ENCODE results near the gene FBLN7. TPM values are rescaled to one million over a fixed set of nuclear protein-coding genes. Genes with fewer than 3 reads are reported as not detected.

The FBLN7 gene
- total and polyA plus RNA-seq, 3 experiments from 2014 or later = 1.4 to 2.2 (median 2.1) TPM

GRCh38 chr2:112162956-112163355 lies 24.8 kb downstream of the FBLN7 start:
- no peak overlapping the region for H3K27ac Mint-ChIP-seq
- H3K9me3 Mint-ChIP-seq = no peaks in the 10 kb centered on the region
- Histone ChIP-seq H3K4me3 (ENCODE audit: low read length) (no peak overlapping the region), H3K9me3 (ENCODE audit: low read length) (no peaks in the 10 kb centered on the region), H3K4me1 (ENCODE audit: insufficient read depth, low read length) (no peaks in the 10 kb centered on the region), H3K27me3 (ENCODE audit: insufficient read depth, low read length, poor library complexity, severe bottlenecking) (no peaks in the 10 kb centered on the region), H3K27ac (ENCODE audit: low read depth, low read length) (no peak overlapping the region), H3K36me3 (ENCODE audit: insufficient read depth, low read length) (no peaks in the 10 kb centered on the region)
- H3K36me3 Mint-ChIP-seq = no peaks in the 10 kb centered on the region
- ChIA-PET CTCF (no interaction called here), POLR2A (no interaction called here)
- no peak overlapping the region for H3K4me3 Mint-ChIP-seq
- peaks cover 4 to 5% (median 4%) of the 10 kb centered on the region in 3 donors for H3K4me1 Mint-ChIP-seq
- no peak for DNase-seq
- H3K27me3 Mint-ChIP-seq = peaks cover 0 to 1% of the 10 kb centered on the region in 2 donors

- ChIA-PET CTCF (no interaction called here), POLR2A (no interaction called here)
- no peaks in the 10 kb centered on the region for H3K27me3 ChIP-seq (ENCODE audit: insufficient read depth, low read length, poor library complexity, severe bottlenecking)
- peaks cover 0 to 1% of the 10 kb centered on the region in 2 donors for H3K27me3 Mint-ChIP-seq
- no peaks in the 10 kb centered on the region for H3K36me3 Mint-ChIP-seq
- DNase-seq = no peak
- no peak overlapping the region for H3K4me3 ChIP-seq (ENCODE audit: low read length)
- H3K4me1 ChIP-seq (ENCODE audit: insufficient read depth, low read length) = no peaks in the 10 kb centered on the region
- no peaks in the 10 kb centered on the region for H3K9me3 ChIP-seq (ENCODE audit: low read length)
- H3K36me3 ChIP-seq (ENCODE audit: insufficient read depth, low read length) = no peaks in the 10 kb centered on the region
- no peak overlapping the region for H3K27ac ChIP-seq (ENCODE audit: low read depth, low read length)
- H3K9me3 Mint-ChIP-seq = no peaks in the 10 kb centered on the region
- H3K4me3 Mint-ChIP-seq = no peak overlapping the region
- peak overlapping the region in 1 of 8 donors; percentile 68 for H3K27ac Mint-ChIP-seq
- peaks cover 4 to 8% (median 7%) of the 10 kb centered on the region in 3 donors for H3K4me1 Mint-ChIP-seq
These were observed 25.4 kb downstream of the FBLN7 start for GRCh38 chr2:112163541-112163981.

- Mint-ChIP-seq H3K36me3 (no peaks in the 10 kb centered on the region), H3K4me1 (peaks cover 4 to 10% (median 9%) of the 10 kb centered on the region in 3 donors), H3K27me3 (peaks cover 1 to 4% of the 10 kb centered on the region in 2 donors), H3K9me3 (no peaks in the 10 kb centered on the region), H3K27ac (no peak overlapping the region), H3K4me3 (no peak overlapping the region)
- DNase-seq = no peak
- ChIA-PET CTCF (no interaction called here), POLR2A (no interaction called here)
- no peaks in the 10 kb centered on the region for H3K4me1 ChIP-seq (ENCODE audit: insufficient read depth, low read length)
- H3K4me3 ChIP-seq (ENCODE audit: low read length) = no peak overlapping the region
- H3K27me3 ChIP-seq (ENCODE audit: insufficient read depth, low read length, poor library complexity, severe bottlenecking) = no peaks in the 10 kb centered on the region
- no peaks in the 10 kb centered on the region for H3K36me3 ChIP-seq (ENCODE audit: insufficient read depth, low read length)
- no peak overlapping the region for H3K27ac ChIP-seq (ENCODE audit: low read depth, low read length)
- H3K9me3 ChIP-seq (ENCODE audit: low read length) = no peaks in the 10 kb centered on the region
These were observed 26.7 kb downstream of the FBLN7 start for GRCh38 chr2:112164876-112165275.

GRCh38 chr2:112165296-112165695 lies 27.1 kb downstream of the FBLN7 start:
- ChIA-PET CTCF (no interaction called here), POLR2A (no interaction called here)
- peaks cover 4 to 10% (median 9%) of the 10 kb centered on the region in 3 donors for H3K4me1 Mint-ChIP-seq
- DNase-seq = no peak
- H3K4me3 Mint-ChIP-seq = no peak overlapping the region
- peak overlapping the region in 2 of 8 donors; percentile 22 to 33 for H3K27ac Mint-ChIP-seq
- H3K9me3 Mint-ChIP-seq = no peaks in the 10 kb centered on the region
- Histone ChIP-seq H3K9me3 (ENCODE audit: low read length) (no peaks in the 10 kb centered on the region), H3K36me3 (ENCODE audit: insufficient read depth, low read length) (no peaks in the 10 kb centered on the region), H3K27me3 (ENCODE audit: insufficient read depth, low read length, poor library complexity, severe bottlenecking) (no peaks in the 10 kb centered on the region), H3K27ac (ENCODE audit: low read depth, low read length) (no peak overlapping the region), H3K4me1 (ENCODE audit: insufficient read depth, low read length) (no peaks in the 10 kb centered on the region), H3K4me3 (ENCODE audit: low read length) (no peak overlapping the region)
- H3K36me3 Mint-ChIP-seq = no peaks in the 10 kb centered on the region
- H3K27me3 Mint-ChIP-seq = peaks cover 1 to 4% of the 10 kb centered on the region in 2 donors

GRCh38 chr2:112166806-112167499 lies 28.8 kb downstream of the FBLN7 start:
- no peaks in the 10 kb centered on the region for H3K36me3 ChIP-seq (ENCODE audit: insufficient read depth, low read length)
- H3K36me3 Mint-ChIP-seq = no peaks in the 10 kb centered on the region
- DNase-seq = no peak
- H3K4me1 ChIP-seq (ENCODE audit: insufficient read depth, low read length) = no peaks in the 10 kb centered on the region
- H3K27ac Mint-ChIP-seq = peak overlapping the region in 2 of 8 donors; percentile 55 to 64
- peaks cover 4 to 10% (median 9%) of the 10 kb centered on the region in 3 donors for H3K4me1 Mint-ChIP-seq
- ChIA-PET POLR2A (no interaction called here), CTCF (no interaction called here)
- no peak overlapping the region for H3K27ac ChIP-seq (ENCODE audit: low read depth, low read length)
- no peaks in the 10 kb centered on the region for H3K27me3 ChIP-seq (ENCODE audit: insufficient read depth, low read length, poor library complexity, severe bottlenecking)
- H3K4me3 ChIP-seq (ENCODE audit: low read length) = no peak overlapping the region
- H3K9me3 Mint-ChIP-seq = no peaks in the 10 kb centered on the region
- H3K27me3 Mint-ChIP-seq = peaks cover 1 to 12% of the 10 kb centered on the region in 2 donors
- H3K4me3 Mint-ChIP-seq = no peak overlapping the region
- no peaks in the 10 kb centered on the region for H3K9me3 ChIP-seq (ENCODE audit: low read length)

GRCh38 chr2:112168422-112169124 lies 30.4 kb downstream of the FBLN7 start:
- no peak overlapping the region for H3K4me3 Mint-ChIP-seq
- H3K36me3 ChIP-seq (ENCODE audit: insufficient read depth, low read length) = no peaks in the 10 kb centered on the region
- no peaks in the 10 kb centered on the region for H3K9me3 ChIP-seq (ENCODE audit: low read length)
- ChIA-PET POLR2A (interaction anchor here (0.6 kb wide), 1 partner anchor 8 kb away, joined by 5 read pairs; no protein-coding TSS in a partner anchor), CTCF (no interaction called here)
- H3K4me3 ChIP-seq (ENCODE audit: low read length) = no peak overlapping the region
- no peak for DNase-seq
- H3K9me3 Mint-ChIP-seq = no peaks in the 10 kb centered on the region
- H3K27ac ChIP-seq (ENCODE audit: low read depth, low read length) = no peak overlapping the region
- H3K27me3 Mint-ChIP-seq = peaks cover 1 to 14% of the 10 kb centered on the region in 2 donors
- no peak overlapping the region for H3K27ac Mint-ChIP-seq
- peaks cover 4 to 10% (median 9%) of the 10 kb centered on the region in 3 donors for H3K4me1 Mint-ChIP-seq
- H3K36me3 Mint-ChIP-seq = no peaks in the 10 kb centered on the region
- no peaks in the 10 kb centered on the region for H3K27me3 ChIP-seq (ENCODE audit: insufficient read depth, low read length, poor library complexity, severe bottlenecking)
- no peaks in the 10 kb centered on the region for H3K4me1 ChIP-seq (ENCODE audit: insufficient read depth, low read length)

- Mint-ChIP-seq H3K4me3 (no peak overlapping the region), H3K36me3 (no peaks in the 10 kb centered on the region), H3K9me3 (no peaks in the 10 kb centered on the region), H3K4me1 (peaks cover 4 to 10% (median 9%) of the 10 kb centered on the region in 3 donors), H3K27ac (peak overlapping the region in 1 of 8 donors; percentile 31), H3K27me3 (peaks cover 0 to 14% of the 10 kb centered on the region in 2 donors)
- H3K4me1 ChIP-seq (ENCODE audit: insufficient read depth, low read length) = peaks cover 7% of the 10 kb centered on the region
- H3K36me3 ChIP-seq (ENCODE audit: insufficient read depth, low read length) = no peaks in the 10 kb centered on the region
- H3K27ac ChIP-seq (ENCODE audit: low read depth, low read length) = no peak overlapping the region
- H3K27me3 ChIP-seq (ENCODE audit: insufficient read depth, low read length, poor library complexity, severe bottlenecking) = no peaks in the 10 kb centered on the region
- ChIA-PET CTCF (no interaction called here), POLR2A (no interaction called here)
- no peak overlapping the region for H3K4me3 ChIP-seq (ENCODE audit: low read length)
- H3K9me3 ChIP-seq (ENCODE audit: low read length) = no peaks in the 10 kb centered on the region
- no peak for DNase-seq
These were observed 32.3 kb downstream of the FBLN7 start for GRCh38 chr2:112170495-112170894.

GRCh38 chr2:112173646-112174319 lies 35.6 kb downstream of the FBLN7 start:
- Mint-ChIP-seq H3K4me1 (peaks cover 0 to under 1% (median 0%) of the 10 kb centered on the region in 3 donors), H3K36me3 (no peaks in the 10 kb centered on the region), H3K9me3 (no peaks in the 10 kb centered on the region), H3K4me3 (no peak overlapping the region), H3K27ac (no peak overlapping the region), H3K27me3 (peaks cover 11 to 31% of the 10 kb centered on the region in 2 donors)
- Histone ChIP-seq H3K4me1 (ENCODE audit: insufficient read depth, low read length) (peaks cover 7% of the 10 kb centered on the region), H3K9me3 (ENCODE audit: low read length) (no peaks in the 10 kb centered on the region), H3K27ac (ENCODE audit: low read depth, low read length) (no peak overlapping the region), H3K27me3 (ENCODE audit: insufficient read depth, low read length, poor library complexity, severe bottlenecking) (no peaks in the 10 kb centered on the region), H3K4me3 (ENCODE audit: low read length) (no peak overlapping the region), H3K36me3 (ENCODE audit: insufficient read depth, low read length) (no peaks in the 10 kb centered on the region)
- ChIA-PET CTCF (no interaction called here), POLR2A (interaction anchor here (1.1 kb wide), 1 partner anchor 15 kb away, joined by 3 read pairs; no protein-coding TSS in a partner anchor)
- DNase-seq = no peak

Data from CD8-positive, alpha-beta memory T cell (primary cell).